ENCODE measurements around the gene FAM234B. TPM values are rescaled to one million over a fixed set of nuclear protein-coding genes. Genes with fewer than 3 reads are reported as not detected.

FAM234B gene
- total RNA-seq, 2 donors from 2014 or later, result 20.8 to 32.0 TPM

DNA sequence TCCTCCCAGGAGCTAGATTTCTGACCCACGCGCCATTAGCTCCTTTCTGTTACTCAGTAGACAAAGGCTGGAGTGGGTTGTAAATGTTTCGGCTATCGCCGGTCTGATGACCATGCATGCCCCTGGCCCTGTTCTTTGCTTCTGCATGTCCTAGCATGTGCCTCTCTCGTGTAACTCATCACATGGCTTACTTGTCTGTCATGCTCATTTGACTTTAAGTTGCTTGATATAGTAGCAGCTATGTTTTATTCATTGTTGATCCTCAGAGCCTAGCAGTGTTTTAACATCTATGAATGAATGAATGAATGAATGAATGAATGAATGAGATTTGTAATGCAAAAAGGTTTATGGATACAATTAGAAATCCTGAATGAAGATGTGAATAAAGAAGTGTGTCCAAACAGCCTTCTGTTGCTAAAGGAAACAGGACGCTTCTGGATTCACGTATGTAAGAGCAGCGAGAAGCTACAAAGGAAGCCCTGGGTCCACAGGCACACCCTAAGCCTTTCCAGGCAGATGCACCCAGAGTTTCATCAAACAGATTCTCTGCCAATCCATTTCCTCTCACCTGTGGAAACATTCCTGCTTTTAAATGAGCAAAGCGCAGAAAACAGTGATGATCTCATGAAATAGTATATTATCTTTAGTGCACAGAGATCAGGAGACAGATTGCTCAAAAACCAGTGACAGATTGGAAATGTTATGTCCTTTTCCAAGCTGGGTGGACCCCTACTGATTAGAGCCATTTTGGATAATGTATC lies 55.8 kb downstream of the FAM234B start:
- no peaks in the 10 kb centered on the region for H3K9me3 ChIP-seq (ENCODE audit: control insufficient read depth, low read length)
- no peak overlapping the region for H3K4me3 ChIP-seq (ENCODE audit: low read length)

GRCh38 chr12:13100605-13100881 lies 56.4 kb downstream of the FAM234B start:
- no peaks in the 10 kb centered on the region for H3K9me3 ChIP-seq (ENCODE audit: control insufficient read depth, low read length)
- no peaks in the 10 kb centered on the region for H3K36me3 Mint-ChIP-seq (ENCODE audit: low read depth)
- no peaks in the 10 kb centered on the region for H3K27me3 ChIP-seq (ENCODE audit: control insufficient read depth, insufficient read depth, low read length, poor library complexity, severe bottlenecking)
- peaks cover 14% of the 10 kb centered on the region for H3K27me3 Mint-ChIP-seq (ENCODE audit: insufficient read depth)
- WGBS, 2 experiments (ENCODE audit: insufficient coverage in 1 of 2, insufficient read length in 1 of 2), result 32 to 44% methylated on average over 6 of the region's 6 CpGs
- H3K4me3 ChIP-seq (ENCODE audit: low read length), result peak overlapping the region; percentile 79
- peak overlapping the region; percentile 85 for H3K27ac ChIP-seq (ENCODE audit: low read depth, low read length)
- no peaks in the 10 kb centered on the region for H3K36me3 ChIP-seq (ENCODE audit: control insufficient read depth, insufficient read depth, low read length)
- peak overlapping the region; percentile 55 for H3K9ac ChIP-seq (ENCODE audit: extremely low read depth, low read length, poor library complexity, severe bottlenecking)
- peaks cover 33% of the 10 kb centered on the region for H3K4me1 Mint-ChIP-seq
- H3K27ac Mint-ChIP-seq, result peak overlapping the region; percentile 86
- TF ChIP-seq, protein P1, sequence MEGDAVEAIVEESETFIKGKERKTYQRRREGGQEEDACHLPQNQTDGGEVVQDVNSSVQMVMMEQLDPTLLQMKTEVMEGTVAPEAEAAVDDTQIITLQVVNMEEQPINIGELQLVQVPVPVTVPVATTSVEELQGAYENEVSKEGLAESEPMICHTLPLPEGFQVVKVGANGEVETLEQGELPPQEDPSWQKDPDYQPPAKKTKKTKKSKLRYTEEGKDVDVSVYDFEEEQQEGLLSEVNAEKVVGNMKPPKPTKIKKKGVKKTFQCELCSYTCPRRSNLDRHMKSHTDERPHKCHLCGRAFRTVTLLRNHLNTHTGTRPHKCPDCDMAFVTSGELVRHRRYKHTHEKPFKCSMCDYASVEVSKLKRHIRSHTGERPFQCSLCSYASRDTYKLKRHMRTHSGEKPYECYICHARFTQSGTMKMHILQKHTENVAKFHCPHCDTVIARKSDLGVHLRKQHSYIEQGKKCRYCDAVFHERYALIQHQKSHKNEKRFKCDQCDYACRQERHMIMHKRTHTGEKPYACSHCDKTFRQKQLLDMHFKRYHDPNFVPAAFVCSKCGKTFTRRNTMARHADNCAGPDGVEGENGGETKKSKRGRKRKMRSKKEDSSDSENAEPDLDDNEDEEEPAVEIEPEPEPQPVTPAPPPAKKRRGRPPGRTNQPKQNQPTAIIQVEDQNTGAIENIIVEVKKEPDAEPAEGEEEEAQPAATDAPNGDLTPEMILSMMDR (conservative IDR thresholded peaks at IDR 0.05), result no peak
- peak overlapping the region; percentile 59 for H3K4me3 Mint-ChIP-seq
- no peaks in the 10 kb centered on the region for H3K9me3 Mint-ChIP-seq
- peaks cover 9% of the 10 kb centered on the region for H3K4me1 ChIP-seq (ENCODE audit: control insufficient read depth, insufficient read depth, low read length)
- no peak for DNase-seq

More for the DNA sequence above, 55.8 kb downstream of the FAM234B start:
- no peak overlapping the region for H3K9ac ChIP-seq (ENCODE audit: extremely low read depth, low read length, poor library complexity, severe bottlenecking)
- peak overlapping the region; percentile 59 for H3K4me3 Mint-ChIP-seq
- H3K27me3 Mint-ChIP-seq (ENCODE audit: insufficient read depth), result peaks cover 14% of the 10 kb centered on the region
- peaks cover 9% of the 10 kb centered on the region for H3K4me1 ChIP-seq (ENCODE audit: control insufficient read depth, insufficient read depth, low read length)
- DNase-seq, result no peak
- TF ChIP-seq, protein P1 (conservative IDR thresholded peaks at IDR 0.05), result no peak
- no peaks in the 10 kb centered on the region for H3K36me3 Mint-ChIP-seq (ENCODE audit: low read depth)
- no peaks in the 10 kb centered on the region for H3K9me3 Mint-ChIP-seq
- peak overlapping the region; percentile 86 for H3K27ac Mint-ChIP-seq
- H3K27ac ChIP-seq (ENCODE audit: low read depth, low read length), result peak overlapping the region; percentile 85
- H3K36me3 ChIP-seq (ENCODE audit: control insufficient read depth, insufficient read depth, low read length), result no peaks in the 10 kb centered on the region
- 91 to 98% methylated on average over 8 to 10 of the region's 10 CpGs for WGBS, 2 experiments (ENCODE audit: insufficient coverage in 1 of 2, insufficient read length in 1 of 2)
- peaks cover 34% of the 10 kb centered on the region for H3K4me1 Mint-ChIP-seq
- no peaks in the 10 kb centered on the region for H3K27me3 ChIP-seq (ENCODE audit: control insufficient read depth, insufficient read depth, low read length, poor library complexity, severe bottlenecking)

GRCh38 chr12:13100882-13101769 lies 56.9 kb downstream of the FAM234B start:
- H3K9ac ChIP-seq (ENCODE audit: extremely low read depth, low read length, poor library complexity, severe bottlenecking), result peak overlapping the region; percentile 85
- H3K4me3 ChIP-seq (ENCODE audit: low read length), result peak overlapping the region; percentile 79
- 3 to 7% methylated on average over 15 to 79 of the region's 79 CpGs for WGBS, 2 experiments (ENCODE audit: insufficient coverage in 1 of 2, insufficient read length in 1 of 2)
- TF ChIP-seq, protein P1 (conservative IDR thresholded peaks at IDR 0.05), result peak; percentile 36
- DNase-seq, result peak; percentile 97
- peak overlapping the region; percentile 59 for H3K4me3 Mint-ChIP-seq
- H3K27me3 Mint-ChIP-seq (ENCODE audit: insufficient read depth), result peaks cover 14% of the 10 kb centered on the region
- H3K27me3 ChIP-seq (ENCODE audit: control insufficient read depth, insufficient read depth, low read length, poor library complexity, severe bottlenecking), result no peaks in the 10 kb centered on the region
- H3K27ac Mint-ChIP-seq, result peak overlapping the region; percentile 86
- H3K36me3 ChIP-seq (ENCODE audit: control insufficient read depth, insufficient read depth, low read length), result no peaks in the 10 kb centered on the region
- peaks cover 29% of the 10 kb centered on the region for H3K4me1 Mint-ChIP-seq
- H3K9me3 Mint-ChIP-seq, result no peaks in the 10 kb centered on the region
- H3K36me3 Mint-ChIP-seq (ENCODE audit: low read depth), result no peaks in the 10 kb centered on the region
- H3K4me1 ChIP-seq (ENCODE audit: control insufficient read depth, insufficient read depth, low read length), result peaks cover 9% of the 10 kb centered on the region
- peak overlapping the region; percentile 85 for H3K27ac ChIP-seq (ENCODE audit: low read depth, low read length)
- H3K9me3 ChIP-seq (ENCODE audit: control insufficient read depth, low read length), result no peaks in the 10 kb centered on the region

Measured in endodermal cell (in vitro differentiated cells).